Fibroblast of skin of abdomen (primary cell): Measurements from ENCODE around the gene RAET1G.
"Not testable (repeated sequence)": the region's sequence is repeated elsewhere in the genome, so short reads cannot be mapped to it uniquely, and the experiment has no call there.

Experiments used
- DNase-seq: peaks from one replicate; pipeline ENCODE4 v3.0.0-alpha.2; 2013

The RAET1G gene

GRCh38 chr6:149953390-149953789 lies 30.5 kb upstream of the RAET1G start:
- DNase-seq: not testable (repeated sequence)

- no peak for DNase-seq
Observed at GRCh38 chr6:149951626-149952025, 28.7 kb upstream of the RAET1G start.

- no peak for DNase-seq
Observed at GRCh38 chr6:149951096-149951495, 28.2 kb upstream of the RAET1G start.

- no peak for DNase-seq
Observed at GRCh38 chr6:149950423-149950822, 27.5 kb upstream of the RAET1G start.

GRCh38 chr6:149948616-149949015 lies 25.7 kb upstream of the RAET1G start:
- no peak for DNase-seq

GRCh38 chr6:149948011-149948410 lies 25.1 kb upstream of the RAET1G start:
- no peak for DNase-seq

GRCh38 chr6:149947533-149947932 lies 24.6 kb upstream of the RAET1G start:
- DNase-seq: not testable (repeated sequence)

GRCh38 chr6:149946631-149947030 lies 23.7 kb upstream of the RAET1G start:
- not testable (repeated sequence) for DNase-seq

GRCh38 chr6:149945276-149945675 lies 22.4 kb upstream of the RAET1G start:
- DNase-seq: not testable (repeated sequence)

- DNase-seq: not testable (repeated sequence)
Observed at GRCh38 chr6:149943321-149943720, 20.4 kb upstream of the RAET1G start.

GRCh38 chr6:149942461-149942829 lies 19.5 kb upstream of the RAET1G start:
- DNase-seq: no peak

- peak; percentile 97 for DNase-seq
Observed at GRCh38 chr6:149941583-149942460, 18.9 kb upstream of the RAET1G start, which contains the start of gene ULBP2. Gene ULBP2, plus strand, starts transcription at chr6:149942014. Its CDS starts 59 bp downstream, at chr6:149942073.

- DNase-seq: no peak
Observed at GRCh38 chr6:149940672-149940982, 17.7 kb upstream of the RAET1G start.

- no peak for DNase-seq
Observed at GRCh38 chr6:149939909-149940671, 17.2 kb upstream of the RAET1G start.

- DNase-seq: no peak
Observed at GRCh38 chr6:149939356-149939648, 16.4 kb upstream of the RAET1G start.

GRCh38 chr6:149938571-149939355 lies 15.8 kb upstream of the RAET1G start:
- DNase-seq: no peak

GRCh38 chr6:149938013-149938570 lies 15.2 kb upstream of the RAET1G start:
- not testable (repeated sequence) for DNase-seq

GRCh38 chr6:149936743-149937142 lies 13.8 kb upstream of the RAET1G start:
- no peak for DNase-seq

- DNase-seq: no peak
Observed at GRCh38 chr6:149935668-149936067, 12.7 kb upstream of the RAET1G start.

GRCh38 chr6:149935246-149935645 lies 12.3 kb upstream of the RAET1G start:
- no peak for DNase-seq

- DNase-seq: peak; percentile 67
Observed at GRCh38 chr6:149934249-149935156, 11.6 kb upstream of the RAET1G start.

GRCh38 chr6:149933461-149933860 lies 10.5 kb upstream of the RAET1G start:
- no peak for DNase-seq
